GM12878 (cell line): ENCODE results near the gene KRT6B. TPM values are rescaled to one million over a fixed set of nuclear protein-coding genes. Genes with fewer than 3 reads are reported as not detected.

Experiments
- ATAC-seq: fragments of 200-7000 bp; cut with Tn5 transposase; 3 replicates; pipeline ENCODE4 v1.9.1; 2020; ENCODE audit warnings: mild to moderate bottlenecking, moderate library complexity
- BruUV-seq: library from RNA; stranded (reverse); fragments of 400-500 nt; replicated peaks from 2 replicates; lab custom pipeline; 2021; lab: Mats Ljungman, UMichigan
- CTCF ChIA-PET: fragments of 300-600 bp; sonication (Branson Sonifier 250); formaldehyde crosslinking; extraction: SDS; loops from one replicate; lab custom pipeline; 2021; ENCODE audit warnings: inconsistent platforms; lab: Yijun Ruan, JAX
- POLR2A ChIA-PET: fragments of 350-600 bp; formaldehyde crosslinking; extraction: SDS; loops from one replicate; lab custom pipeline; 2021; ENCODE audit warnings: inconsistent platforms; lab: Charles Lee
- RAD21 ChIA-PET: fragments of 300-600 bp; sonication (Branson Sonifier 250); formaldehyde crosslinking; loops from one replicate; lab custom pipeline; 2023; ENCODE audit warnings: antibody characterized with exemption; ENCODE audit not compliant: unreplicated experiment; lab: Charles Lee
- SMC1A ChIA-PET: fragments of 300-600 bp; sonication (Branson Sonifier 250); formaldehyde crosslinking; loops from one replicate; lab custom pipeline; 2023; ENCODE audit not compliant: unreplicated experiment, uncharacterized antibody; lab: Charles Lee
- DNase-seq: peaks from one replicate; pipeline ENCODE4 v3.0.0-alpha.2; 2011; ENCODE audit warnings: low read depth, low spot score
- FAIRE-seq: peaks from 3 replicates; lab custom pipeline; 2011; peaks lifted over from hg19 to GRCh38; lab: Jason Lieb, UNC
- H2AFZ ChIP-seq: 2 replicates; pipeline ENCODE4 v1.6.0; 2011; ENCODE audit warnings: low read depth, low read length, control low read depth; ENCODE audit not compliant: control insufficient read depth
- H3K27ac ChIP-seq: 2 replicates; pipeline ENCODE4 v1.5.1; 2011; ENCODE audit warnings: control low read depth; ENCODE audit not compliant: control insufficient read depth, insufficient read depth
- H3K27me3 ChIP-seq, 2 experiments: replicated peaks in 1 of 2; 2 replicates each; pipeline versions ENCODE4 v1.6.0 to v1.6.1; 2011; ENCODE audit warnings: low read length in 1 of 2; ENCODE audit not compliant: control insufficient read depth in 2 of 2, insufficient read depth in 2 of 2
- H3K36me3 ChIP-seq, 2 experiments: 2 replicates each; pipeline ENCODE4 v1.5.1; 2011; ENCODE audit warnings: low read length in 1 of 2; ENCODE audit not compliant: control insufficient read depth in 2 of 2, insufficient read depth in 2 of 2
- H3K4me1 ChIP-seq: 2 replicates; pipeline ENCODE4 v1.6.1; 2011; ENCODE audit warnings: mild to moderate bottlenecking, low read length, moderate library complexity, mixed read lengths; ENCODE audit not compliant: control insufficient read depth, insufficient read depth
- H3K4me2 ChIP-seq: 2 replicates; pipeline ENCODE4 v1.6.0; 2011; ENCODE audit warnings: control low read depth; ENCODE audit not compliant: control insufficient read depth, insufficient read depth
- H3K4me3 ChIP-seq: fragments of 200-600 bp; sonication (generic); 2 replicates; pipeline ENCODE4 v1.5.1; 2016
- H3K79me2 ChIP-seq: 2 replicates; pipeline ENCODE4 v1.6.0; 2011; ENCODE audit warnings: low read length; ENCODE audit not compliant: control insufficient read depth, insufficient read depth
- H3K9ac ChIP-seq: 2 replicates; pipeline ENCODE4 v1.8.0; 2011; ENCODE audit warnings: low read length, control low read depth, mixed read lengths; ENCODE audit not compliant: control insufficient read depth, insufficient read depth
- H3K9me3 ChIP-seq: replicated peaks from 3 replicates; pipeline ENCODE4 v1.5.1; 2011; ENCODE audit warnings: mild to moderate bottlenecking, low read length; ENCODE audit not compliant: control insufficient read depth, insufficient read depth
- H4K20me1 ChIP-seq: 2 replicates; pipeline ENCODE4 v1.6.0; 2011; ENCODE audit not compliant: control insufficient read depth, insufficient read depth
- BCLAF1 ChIP-seq: fragments of 450-650 bp; IDR thresholded peaks from 2 replicates; pipeline ENCODE4 v1.6.1; 2017; ENCODE audit warnings: antibody characterized with exemption, mild to moderate bottlenecking, moderate library complexity
- CHD2 ChIP-seq: IDR thresholded peaks from 2 replicates; pipeline ENCODE4 v1.6.1; 2011; ENCODE audit warnings: low read depth, low read length, improper control_type of control experiment, borderline replicate concordance
- RAD21 ChIP-seq: IDR thresholded peaks from 2 replicates; pipeline ENCODE4 v1.6.1; 2011; ENCODE audit warnings: mild to moderate bottlenecking, low read depth, low read length, moderate library complexity; ENCODE audit not compliant: insufficient read depth
- WGBS: methylation state at CpG from one replicate; pipeline ENCODE4 v1.1.6; 2016; ENCODE audit warnings: low lambda C conversion rate; ENCODE audit not compliant: insufficient replicate concordance, insufficient coverage; ENCODE audit errors: missing lambda C conversion rate; 5-methylcytosine and 5-hydroxymethylcytosine counted together
- in situ Hi-C: fragments of 300-500 bp; cut with MboI; formaldehyde crosslinking; loops from 9 replicates; pipeline ENCODE4 v1.14.3; 2018; ENCODE audit warnings: mixed read lengths
- intact Hi-C: fragments of 100-400 bp; cut with micrococcal nuclease; formaldehyde crosslinking; loops from one replicate; pipeline ENCODE4 v1.14.2; 2022; ENCODE audit not compliant: unreplicated experiment
- polyA plus RNA-seq, 11 experiments: library from polyadenylated mRNA; depleted of rRNA in 4 of 11; unstranded in 6 of 11; stranded (reverse) in 5 of 11; fragments of >200 nt; fragmentation: Nextera tagmentation in 4 of 11; fragmentation: Illumina TruSeq in 1 of 11; extraction: Ambion mirVana in 4 of 11; extraction: Trizol in 1 of 11; gene quantifications; 1 replicate in 1 of 11; 2 replicates in 10 of 11; pipeline versions ENCODE4 v1.2.1 to v1.2.3, GENCODE V29; 2011 to 2016; ENCODE audit warnings: inconsistent platforms in 2 of 11, missing spikeins in 2 of 11, low read depth in 1 of 11
- total RNA-seq, 4 experiments: library from RNA; depleted of rRNA in 3 of 4; stranded (reverse); fragments of >200 nt in 3 of 4; fragmentation: Illumina TruSeq in 1 of 4; extraction: Trizol in 1 of 4; gene quantifications; 2 replicates each; pipeline versions ENCODE4 v1.2.1 to v1.2.3, GENCODE V29; 2013 to 2021

Gene KRT6B
- total and polyA plus RNA-seq, 10 of the 15 experiments (the other 5 are each of a cell fraction or from before 2014, with no cell fraction given) = 0.07 TPM; not detected in 9

GRCh38 chr12:52455821-52456220, 3.9 kb upstream of the KRT6B start (continued):
- TF ChIP-seq RAD21 = no peak
- no peak for TF ChIP-seq BCLAF1

DNA sequence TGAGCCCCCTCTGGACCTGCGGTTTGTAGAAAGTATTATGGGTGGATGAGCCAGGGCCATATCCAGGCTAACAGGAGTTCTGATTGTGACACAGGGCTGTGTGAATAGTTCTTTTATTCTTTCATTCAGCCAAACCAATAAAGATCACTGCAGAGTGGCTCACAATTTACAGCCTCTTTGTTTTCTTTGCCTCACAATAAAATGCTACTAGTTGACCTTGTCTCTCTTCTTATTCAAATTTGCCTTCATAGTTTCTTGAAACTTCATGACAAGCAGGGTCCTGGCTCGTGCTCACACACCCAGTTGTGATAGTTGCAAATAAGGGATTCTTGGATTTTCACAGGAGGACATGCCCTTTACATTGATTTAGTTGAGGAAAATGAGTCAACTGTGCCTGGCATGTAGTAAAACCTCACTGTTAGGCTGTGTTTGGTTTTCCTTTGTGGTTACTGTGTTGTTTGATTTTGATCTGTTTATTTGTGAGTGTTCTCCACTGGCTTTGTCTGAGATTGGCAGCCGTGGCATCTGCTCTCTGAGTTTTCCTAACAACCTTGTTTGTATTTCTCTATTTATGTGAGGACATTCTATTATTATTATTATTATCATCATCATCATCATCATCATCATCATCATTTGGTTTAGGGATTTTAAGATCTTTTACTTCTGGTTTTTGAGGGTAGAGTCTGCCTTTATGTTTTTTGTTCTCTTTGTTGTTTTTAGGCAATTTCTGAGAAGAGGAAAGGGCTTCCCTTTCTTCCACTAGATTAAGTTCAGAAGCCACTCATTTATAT, 2.7 kb upstream of the KRT6B start:
- ChIA-PET SMC1A (no interaction called here), POLR2A (no interaction called here), CTCF (no interaction called here), RAD21 (no interaction called here)
- Histone ChIP-seq H3K4me2 (no peak overlapping the region), H3K4me1 (no peaks in the 10 kb centered on the region), H3K9ac (no peak overlapping the region), H3K9me3 (no peaks in the 10 kb centered on the region), H2AFZ (no peak overlapping the region), H3K27me3 (peaks cover 0 to 5% of the 10 kb centered on the region in 2 experiments; a peak in 3 of 4 replicates), H3K36me3 (no peaks in the 10 kb centered on the region), H3K79me2 (no peaks in the 10 kb centered on the region), H4K20me1 (no peaks in the 10 kb centered on the region), H3K27ac (no peak overlapping the region), H3K4me3 (no peak overlapping the region)
- TF ChIP-seq CHD2 = no peak
- intact Hi-C loops = no loop called here
- ATAC-seq = no peak
- FAIRE-seq = no peak
- in situ Hi-C loops = no loop called here
- 10% methylated on average over 3 of the region's 3 CpGs for WGBS
- DNase-seq = no peak
- BruUV-seq = no TSS peak
